Activated T-cell treated with anti-CD3 and anti-CD28 coated beads for 48 hours (primary cell): ENCODE data around the gene ISG20L2.

Experiments used
- DNase-seq: peaks from one replicate; pipeline ENCODE4 v3.0.0-alpha.2; 2020; ENCODE audit warnings: low read depth

Gene ISG20L2

DNA sequence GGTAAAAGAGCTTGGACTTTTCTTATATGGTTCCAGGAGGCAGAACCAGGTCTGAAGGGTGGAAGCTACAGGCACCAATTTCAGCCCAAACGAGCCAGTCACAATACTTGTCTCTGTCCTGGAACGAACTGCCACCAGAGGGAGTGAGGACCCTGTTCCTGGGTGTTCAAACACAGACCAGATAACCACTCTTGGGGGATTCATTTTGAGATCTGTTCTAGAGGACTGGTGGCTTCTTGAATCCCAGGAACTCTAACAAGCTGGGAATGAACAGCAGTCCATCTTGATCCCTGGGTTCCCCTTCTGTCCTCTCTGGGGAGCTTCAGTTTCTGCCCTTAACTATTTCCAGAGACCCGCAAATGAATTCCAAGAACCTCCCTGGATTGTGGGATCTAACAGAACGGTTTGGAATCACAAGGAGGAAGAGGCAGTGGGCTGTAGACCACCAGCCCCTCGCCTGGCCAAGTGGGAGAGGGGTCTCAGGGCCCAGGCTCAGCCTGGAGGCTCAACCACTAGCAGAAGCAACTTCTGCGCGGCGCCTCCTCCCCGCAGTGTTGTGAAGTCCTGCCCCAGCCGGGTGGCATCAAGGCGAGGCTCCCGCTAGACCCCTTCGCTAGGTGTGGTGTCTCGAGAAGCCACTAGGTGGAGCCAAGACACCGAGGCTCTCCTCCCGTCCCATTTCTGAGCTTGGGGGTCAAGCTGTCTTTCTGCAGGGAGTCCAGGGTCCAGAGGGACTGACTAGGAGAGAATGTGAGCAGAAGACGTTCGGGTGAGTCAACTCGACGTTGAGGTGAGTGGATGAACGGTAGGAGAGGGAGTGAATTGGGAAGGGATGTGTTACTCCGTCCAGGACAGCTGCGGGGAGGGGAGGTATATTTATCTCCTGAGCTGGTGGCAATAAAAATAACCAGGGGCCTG, 39.3 kb downstream of the ISG20L2 start:
- DNase-seq, result peak; percentile 69

DNA sequence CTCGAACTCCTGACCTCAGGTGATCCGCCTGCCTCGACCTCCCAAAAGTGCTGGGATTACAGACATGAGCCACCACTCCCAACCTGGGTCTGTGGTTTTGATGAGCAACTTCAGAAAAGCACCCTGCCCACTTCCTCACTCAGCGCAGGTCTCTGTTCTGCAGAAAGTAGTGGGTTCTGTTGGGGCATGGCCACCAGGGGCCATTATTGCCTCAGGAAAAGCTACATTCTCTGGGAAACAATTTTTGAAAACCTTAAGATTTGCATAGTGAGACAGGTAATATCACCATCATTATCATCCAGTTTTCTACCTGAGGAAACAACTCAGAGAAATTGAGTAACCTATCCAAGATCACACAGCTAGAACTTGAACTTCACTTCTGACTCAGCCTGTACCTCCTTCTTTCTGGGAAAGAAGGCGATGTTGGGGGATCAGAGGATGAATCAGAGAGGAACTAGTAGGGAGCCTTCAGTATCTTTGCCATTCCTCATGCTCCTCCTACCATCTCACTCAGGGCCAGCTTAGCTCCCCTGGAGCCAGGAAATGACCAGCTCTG, 44.3 kb downstream of the ISG20L2 start:
- DNase-seq, result no peak

DNA sequence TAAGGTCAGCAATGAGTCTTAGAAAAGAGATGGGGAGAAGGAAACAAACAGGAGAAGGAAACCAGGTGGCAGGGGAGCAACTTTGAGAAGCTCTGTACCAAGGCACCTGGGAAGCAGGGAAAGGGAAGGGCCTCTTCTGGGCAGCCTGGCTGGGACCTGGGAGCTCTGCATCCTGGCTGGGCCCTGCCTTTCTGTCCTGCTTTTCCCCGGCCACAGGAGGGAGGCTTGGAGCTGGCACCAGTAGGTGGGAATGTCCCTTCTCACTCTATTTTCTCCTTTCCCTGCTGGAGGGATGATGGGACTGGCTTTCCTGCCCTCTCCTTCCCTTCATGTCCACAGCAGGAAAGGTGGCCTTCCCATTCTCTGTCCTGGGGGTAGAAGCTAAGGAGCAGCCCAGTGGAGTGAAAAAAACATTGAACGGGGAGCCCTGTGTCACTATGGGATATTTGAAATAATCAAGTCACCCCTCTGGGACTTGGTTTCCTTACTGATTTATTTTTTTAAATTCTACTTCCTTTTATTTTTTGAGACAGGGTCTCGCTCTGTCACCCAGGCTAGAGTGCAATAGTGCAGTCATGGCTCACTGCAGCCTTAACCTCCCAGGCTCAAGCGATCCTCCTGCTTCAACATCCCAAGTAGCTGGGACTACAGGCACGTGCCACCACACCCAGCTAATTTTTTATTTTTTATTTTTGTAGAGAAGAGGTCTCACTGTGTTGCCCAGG, 46.2 kb downstream of the ISG20L2 start:
- no peak for DNase-seq

DNA sequence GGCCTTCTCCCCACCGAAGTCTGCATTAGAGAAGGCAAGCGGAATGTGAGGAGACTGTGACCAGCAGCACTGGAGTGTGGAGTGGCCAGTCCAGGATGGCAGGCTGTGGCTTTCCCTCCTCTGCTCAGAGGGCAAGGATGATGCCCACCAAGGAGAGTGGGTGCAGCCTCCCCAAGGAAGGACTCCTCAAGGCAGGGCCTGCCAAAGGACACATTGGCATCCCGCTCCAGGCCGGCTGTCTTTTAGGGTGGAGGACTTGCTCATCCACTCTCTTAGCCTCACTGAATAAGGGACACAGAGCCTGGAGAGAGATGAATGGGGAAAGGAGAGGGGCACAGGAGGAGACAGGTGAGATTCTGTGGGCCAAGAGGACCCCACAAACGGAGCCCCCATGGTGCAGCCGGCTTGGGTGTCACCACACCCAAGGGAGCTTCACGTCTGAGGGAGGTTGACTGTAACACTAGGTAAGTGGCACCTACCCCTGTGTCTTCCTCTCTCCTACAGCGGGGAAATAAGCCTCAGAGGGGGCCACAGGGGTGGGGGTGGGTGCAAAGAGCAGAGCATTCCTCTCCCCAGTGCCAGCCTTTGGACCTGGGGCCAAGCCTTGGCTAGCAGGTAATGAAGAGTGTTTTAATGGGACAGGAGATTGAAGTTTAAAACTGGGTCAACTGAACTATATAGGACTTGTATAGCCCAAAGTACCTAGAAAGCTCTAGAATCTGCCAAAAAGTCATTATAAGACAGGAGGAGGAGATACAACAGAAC, 47.2 kb downstream of the ISG20L2 start:
- no peak for DNase-seq

GRCh38 chr1:156680056-156680455, 48.5 kb downstream of the ISG20L2 start:
- DNase-seq, result no peak

DNA sequence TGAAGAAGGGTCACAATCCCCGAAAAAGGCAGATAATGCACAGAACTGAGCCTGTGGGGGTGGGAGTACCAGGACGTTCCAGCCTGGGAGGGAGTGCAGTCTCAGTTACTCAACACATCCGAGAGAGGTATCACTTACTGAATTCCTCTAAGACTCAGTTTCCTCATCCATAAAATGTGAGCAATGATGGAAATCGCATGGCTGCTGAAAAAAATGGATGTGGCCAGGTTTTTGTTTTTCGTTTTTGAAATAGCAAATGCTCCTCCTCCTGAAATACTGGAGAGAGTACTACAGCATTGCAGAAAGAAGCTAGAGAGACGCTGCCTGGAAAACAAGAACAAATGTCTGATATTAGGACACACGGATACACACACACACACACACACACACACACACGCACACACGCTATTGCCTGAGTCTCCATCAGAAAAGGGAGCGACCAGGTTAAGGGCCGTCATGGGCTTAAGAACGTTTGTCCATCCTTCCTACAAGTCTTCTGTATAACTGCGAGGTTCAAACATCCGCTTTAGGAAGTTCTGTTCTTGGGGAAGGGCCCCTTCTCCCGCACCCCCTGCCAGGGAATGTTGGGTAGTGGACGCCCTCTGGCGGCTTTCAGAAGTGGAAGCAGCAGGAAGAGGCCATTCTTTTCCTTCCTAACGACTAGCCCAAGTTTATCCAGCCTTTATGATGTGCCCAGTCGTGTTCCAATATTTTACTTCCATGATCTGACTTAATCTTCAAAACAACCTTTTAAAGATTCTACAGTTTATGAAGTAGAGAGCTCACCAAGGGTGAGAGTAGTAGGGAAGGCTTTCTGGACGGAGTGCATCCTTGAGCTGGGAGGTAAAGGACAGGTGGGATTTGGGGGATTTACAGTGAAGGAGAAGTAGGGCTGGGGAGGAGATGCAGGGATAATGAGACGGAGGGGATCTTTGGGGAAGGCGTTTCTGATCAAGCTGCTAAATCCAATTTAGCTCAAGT, 50.7 kb downstream of the ISG20L2 start:
- no peak for DNase-seq

DNA sequence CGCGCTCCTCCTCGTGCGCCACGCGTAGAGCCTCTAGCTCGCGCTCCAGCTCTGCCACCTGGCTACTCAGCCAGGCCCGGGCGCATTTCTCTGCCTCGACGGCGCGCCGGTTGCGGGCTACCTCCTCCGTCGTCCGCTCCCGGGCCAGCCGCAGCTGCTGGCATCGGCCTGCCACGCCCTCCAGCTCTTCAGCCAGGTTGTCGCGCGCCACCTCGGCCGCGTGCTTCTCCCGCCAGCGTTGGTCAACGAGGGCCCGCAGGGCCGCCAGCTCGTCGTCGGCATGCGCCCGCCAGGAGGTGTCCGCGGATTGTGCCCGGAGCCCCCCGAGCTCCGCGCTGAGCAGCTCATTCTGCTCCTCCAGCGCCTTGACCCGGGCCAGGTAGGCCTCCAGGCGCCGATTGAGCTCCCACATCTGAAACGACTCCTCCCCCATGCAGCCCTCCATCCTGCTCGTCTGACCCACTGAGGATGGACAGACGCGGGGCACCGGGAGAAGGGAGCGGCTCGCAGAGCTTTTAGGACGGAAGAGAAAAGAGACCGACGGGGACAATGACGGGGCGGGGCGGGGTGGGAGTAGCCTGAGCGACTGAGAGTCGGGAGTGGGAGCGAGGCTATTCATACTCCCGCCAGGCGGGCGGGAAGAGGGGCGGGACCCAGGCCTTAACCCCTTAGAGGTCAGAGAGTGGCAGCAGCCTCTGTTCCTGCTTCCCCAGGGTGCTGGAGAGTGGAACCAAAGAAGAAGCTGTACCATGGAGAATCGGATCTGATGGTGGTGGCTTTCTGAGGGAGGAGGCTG, 51.5 kb downstream of the ISG20L2 start, which contains the start of gene NES:
Gene NES, minus strand, starts transcription at position 588 of the 796 bp plus-strand sequence. Its CDS starts 143 bp downstream, at position 445.
- DNase-seq, result no peak

GRCh38 chr1:156676114-156676819, 52.3 kb downstream of the ISG20L2 start:
- DNase-seq, result no peak

DNA sequence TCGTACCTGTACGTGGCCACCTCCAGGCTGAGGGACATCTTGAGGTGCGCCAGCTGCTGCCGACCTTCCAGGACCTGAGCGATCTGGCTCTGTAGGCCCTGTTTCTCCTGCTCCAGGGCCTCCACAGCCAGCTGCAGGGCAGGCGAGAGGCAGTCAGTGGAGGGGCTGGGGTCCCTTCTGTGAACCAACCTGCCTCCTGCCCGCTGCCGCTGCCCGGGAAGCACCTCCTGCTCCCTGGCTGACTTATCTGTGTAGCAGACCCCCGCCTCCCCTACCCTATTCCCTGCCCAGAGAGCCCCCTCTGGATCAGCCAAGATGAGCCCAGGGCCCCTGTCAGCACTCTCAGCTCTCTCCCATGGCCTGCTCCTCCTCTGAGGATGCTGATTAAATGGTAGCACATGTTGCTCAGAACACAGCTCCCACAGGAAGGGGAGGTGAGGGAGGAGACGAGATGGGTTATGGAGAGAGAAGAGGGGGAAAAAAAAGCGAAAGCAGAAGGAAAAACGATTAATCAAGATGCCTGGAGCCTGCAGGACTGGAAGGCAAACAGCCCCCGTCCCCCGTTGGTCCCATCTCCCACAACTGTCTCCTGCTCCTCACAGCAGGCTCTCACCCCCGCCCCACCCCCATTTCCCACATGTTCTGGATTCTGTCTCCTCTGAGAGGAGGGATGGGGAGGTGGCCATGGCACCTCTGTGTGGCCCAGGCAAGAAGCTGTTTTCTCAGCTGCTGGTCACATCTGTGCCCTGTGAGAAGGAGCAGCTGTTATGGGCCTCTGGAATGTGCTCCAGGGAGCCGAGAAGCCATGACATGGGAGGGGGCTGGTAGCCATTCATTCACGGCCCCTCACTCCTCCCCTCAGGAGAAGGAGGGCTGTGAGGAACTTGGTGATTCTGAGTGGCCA, 53.1 kb downstream of the ISG20L2 start:
- no peak for DNase-seq

DNA sequence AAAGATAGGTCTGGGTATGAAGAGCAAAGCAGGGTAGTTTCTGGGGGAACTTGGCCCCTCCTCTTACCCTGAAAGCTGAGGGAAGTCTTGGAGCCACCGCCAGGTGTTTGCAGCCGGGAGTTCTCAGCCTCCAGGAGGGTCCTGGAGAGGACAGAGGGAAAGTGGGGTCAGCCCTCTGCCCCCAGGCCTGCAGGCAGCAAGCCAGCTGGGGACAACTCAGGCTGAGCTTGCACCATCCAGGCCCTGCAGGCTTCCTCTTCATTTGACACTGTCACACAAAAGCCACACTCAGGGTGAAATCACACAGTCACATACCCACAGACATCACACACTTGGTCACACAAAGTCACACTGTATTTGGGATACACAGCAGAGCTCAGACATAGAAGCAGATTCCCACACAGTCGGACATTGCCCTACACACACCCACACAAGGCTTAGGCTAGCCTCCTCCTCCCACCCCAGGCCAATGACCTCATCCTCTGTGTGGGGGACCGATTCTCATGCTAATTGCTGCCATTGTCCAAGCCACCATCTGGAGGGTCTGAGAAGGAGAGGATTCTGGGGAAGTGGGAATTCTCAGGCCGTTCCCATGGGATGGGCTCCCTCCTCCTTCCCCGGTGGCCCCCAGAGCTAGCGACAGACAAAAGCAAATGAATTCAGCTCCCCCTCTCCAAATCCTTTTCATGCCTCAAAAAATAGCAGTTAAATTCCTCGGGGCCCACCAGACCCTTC, 55.0 kb downstream of the ISG20L2 start:
- no peak for DNase-seq
